Liver (tissue), 9 donors: Measurements from ENCODE around the gene HSPA12A. TPM values are rescaled to one million over a fixed set of nuclear protein-coding genes. Genes with fewer than 3 reads are reported as not detected.

ENCODE experiments used
- DNase-seq: peaks from one replicate; pipeline ENCODE4 v3.0.0-alpha.2; 2017; ENCODE audit warnings: low spot score
- H3K27ac ChIP-seq, 2 donors: one replicate each; pipeline ENCODE4 v1.7.0; 2013; ENCODE audit warnings: inconsistent platforms in 2 of 2, low read length in 2 of 2, control low read depth in 1 of 2, low read depth in 1 of 2, mild to moderate bottlenecking in 1 of 2
- H3K27me3 ChIP-seq, 4 donors: one replicate each; pipeline versions ENCODE4 v1.6.1 to v1.7.0; 2013; ENCODE audit warnings: low read length in 3 of 4, inconsistent platforms in 1 of 4, mild to moderate bottlenecking in 1 of 4, moderate library complexity in 1 of 4; ENCODE audit not compliant: control insufficient read depth in 4 of 4, insufficient read depth in 4 of 4
- H3K36me3 ChIP-seq, 4 donors: one replicate each; pipeline versions ENCODE4 v1.6.1 to v1.7.0; 2013; ENCODE audit warnings: low read length in 3 of 4, mild to moderate bottlenecking in 3 of 4, low read depth in 1 of 4, moderate library complexity in 1 of 4; ENCODE audit not compliant: control insufficient read depth in 4 of 4, insufficient read depth in 3 of 4
- H3K4me1 ChIP-seq, 4 donors: one replicate each; pipeline versions ENCODE4 v1.6.1 to v1.7.0; 2013; ENCODE audit warnings: low read length in 3 of 4, mild to moderate bottlenecking in 3 of 4, moderate library complexity in 1 of 4; ENCODE audit not compliant: control insufficient read depth in 4 of 4, insufficient read depth in 4 of 4
- H3K4me3 ChIP-seq, 3 donors: one replicate each; pipeline versions ENCODE4 v1.6.1 to v1.7.0; 2013; ENCODE audit warnings: low read length in 3 of 3, control low read depth in 1 of 3, low read depth in 1 of 3, mild to moderate bottlenecking in 1 of 3
- H3K9ac ChIP-seq, 2 donors: one replicate each; pipeline ENCODE4 v1.7.0; 2013; ENCODE audit warnings: low read length in 2 of 2, mild to moderate bottlenecking in 2 of 2, moderate library complexity in 2 of 2, control low read depth in 1 of 2, low read depth in 1 of 2
- H3K9me3 ChIP-seq, 4 donors: one replicate each; pipeline versions ENCODE4 v1.6.1 to v1.7.0; 2013; ENCODE audit warnings: low read length in 3 of 4; ENCODE audit not compliant: control insufficient read depth in 4 of 4
- FOXA1 ChIP-seq: IDR thresholded peaks from 2 replicates; pipeline ENCODE4 v1.6.1; 2016; ENCODE audit warnings: antibody characterized with exemption
- GABPA ChIP-seq, 2 donors: IDR thresholded peaks in 1 of 2; conservative IDR thresholded peaks in 1 of 2; 2 replicates each; pipeline ENCODE4 v1.6.1; 2016; ENCODE audit warnings: antibody characterized with exemption in 2 of 2, mild to moderate bottlenecking in 1 of 2, moderate library complexity in 1 of 2
- HNF4A ChIP-seq, 2 donors: conservative IDR thresholded peaks; 2 replicates each; pipeline ENCODE4 v1.6.1; 2016; ENCODE audit warnings: antibody characterized with exemption in 2 of 2, mild to moderate bottlenecking in 2 of 2
- HNF4G ChIP-seq: IDR thresholded peaks from 2 replicates; pipeline ENCODE4 v1.6.1; 2016; ENCODE audit warnings: antibody characterized with exemption
- JUND ChIP-seq, 2 donors: IDR thresholded peaks; 2 replicates each; pipeline ENCODE4 v1.6.1; 2016; ENCODE audit warnings: antibody characterized with exemption in 2 of 2
- RAD21 ChIP-seq, 2 donors: IDR thresholded peaks; 2 replicates each; pipeline ENCODE4 v1.6.1; 2016; ENCODE audit warnings: antibody characterized with exemption in 2 of 2, mild to moderate bottlenecking in 2 of 2
- RXRA ChIP-seq, 2 donors: IDR thresholded peaks; 2 replicates each; pipeline ENCODE4 v1.6.1; 2017 to 2018; ENCODE audit warnings: antibody characterized with exemption in 2 of 2, mild to moderate bottlenecking in 1 of 2
- SP1 ChIP-seq: IDR thresholded peaks from 2 replicates; pipeline ENCODE4 v1.6.1; 2018; ENCODE audit warnings: antibody characterized with exemption, mild to moderate bottlenecking
- TAF1 ChIP-seq: conservative IDR thresholded peaks from 2 replicates; pipeline ENCODE4 v1.6.1; 2016; ENCODE audit warnings: antibody characterized with exemption, mild to moderate bottlenecking
- YY1 ChIP-seq: IDR thresholded peaks from 2 replicates; pipeline ENCODE4 v1.6.1; 2016; ENCODE audit warnings: antibody characterized with exemption, mild to moderate bottlenecking
- ZBTB33 ChIP-seq: IDR thresholded peaks from 2 replicates; pipeline ENCODE4 v1.6.1; 2016; ENCODE audit warnings: antibody characterized with exemption
- WGBS: extraction: QIAGEN DNeasy Blood & Tissue Kit; methylation state at CpG from one replicate; pipeline ENCODE4 v1.1.7; 2013; 5-methylcytosine and 5-hydroxymethylcytosine counted together
- polyA plus RNA-seq, 2 donors: library from polyadenylated mRNA; stranded (reverse) in 1 of 2; unstranded in 1 of 2; fragments of 200-250 nt in 1 of 2; fragments of >200 nt in 1 of 2; fragmentation: Nextera tagmentation in 1 of 2; extraction: Ambion mirVana in 1 of 2; gene quantifications; one replicate each; pipeline versions ENCODE4 v1.2.1 to v1.2.3, GENCODE V29; 2013 to 2015
- total RNA-seq, 2 donors: library from RNA; depleted of rRNA; stranded (reverse); fragments of >200 nt; gene quantifications; one replicate each; pipeline ENCODE4 v1.2.3, GENCODE V29; 2014
- TF ChIP-seq, protein P1 (sequence below): IDR thresholded peaks from 2 replicates; pipeline ENCODE4 v1.6.1; 2016; ENCODE audit warnings: antibody characterized with exemption
- TF ChIP-seq, protein P2 (sequence below): IDR thresholded peaks from 2 replicates; pipeline ENCODE4 v1.6.1; 2016; ENCODE audit warnings: antibody characterized with exemption
- donor health status: healthy.
- donor health status: healthy.
- donor health status: healthy.
- donor health status: healthy.
- donor health status: healthy.

HSPA12A gene
- total and polyA plus RNA-seq, 4 donors: 1.3 to 4.5 (median 1.6) TPM

DNA sequence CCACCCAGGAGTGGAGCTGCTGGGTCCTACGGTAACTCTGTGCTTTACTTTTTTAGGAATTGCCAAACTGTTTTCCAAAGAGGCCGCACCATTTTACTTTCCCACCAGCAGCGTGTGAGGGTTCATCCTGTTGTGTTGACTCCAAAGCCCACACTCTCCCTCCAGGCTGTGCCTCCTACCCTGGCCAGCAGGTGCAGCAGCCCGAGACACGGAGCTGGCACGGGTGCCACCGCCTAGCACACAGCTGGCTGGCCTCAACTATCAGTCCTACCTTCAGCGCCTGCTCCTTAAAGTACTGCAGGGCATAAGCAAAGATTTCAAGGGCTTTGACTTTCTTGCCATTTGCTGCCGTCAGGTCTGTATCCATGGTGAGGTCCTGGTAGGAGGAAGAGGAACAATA, 44.0 kb downstream of the HSPA12A start:
- no peaks in the 10 kb centered on the region for H3K36me3 ChIP-seq
- H3K27me3 ChIP-seq: peaks cover 0 to 4% (median 0%) of the 10 kb centered on the region in 4 donors
- DNase-seq: no peak
- H3K4me1 ChIP-seq: peaks cover 0 to 4% (median 0%) of the 10 kb centered on the region in 4 donors
- no peak overlapping the region for H3K4me3 ChIP-seq
- H3K9me3 ChIP-seq: no peaks in the 10 kb centered on the region
- no peak overlapping the region for H3K27ac ChIP-seq
- 87% methylated on average over 9 of the region's 9 CpGs for WGBS
- H3K9ac ChIP-seq: no peak overlapping the region
- TF ChIP-seq, protein P1, sequence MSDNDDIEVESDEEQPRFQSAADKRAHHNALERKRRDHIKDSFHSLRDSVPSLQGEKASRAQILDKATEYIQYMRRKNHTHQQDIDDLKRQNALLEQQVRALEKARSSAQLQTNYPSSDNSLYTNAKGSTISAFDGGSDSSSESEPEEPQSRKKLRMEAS: no peak

GRCh38 chr10:116697816-116698215, 44.5 kb downstream of the HSPA12A start:
- no peak for TF ChIP-seq YY1
- no peak for TF ChIP-seq RAD21 (IDR thresholded peaks at IDR 0.05)
- TF ChIP-seq FOXA1: no peak
- no peak for TF ChIP-seq RXRA (IDR thresholded peaks at IDR 0.05)
- TF ChIP-seq HNF4G: no peak
- no peak for TF ChIP-seq ZBTB33
- Histone ChIP-seq H3K36me3 (no peaks in the 10 kb centered on the region), H3K9me3 (no peaks in the 10 kb centered on the region), H3K4me1 (peaks cover 0 to 4% (median 0%) of the 10 kb centered on the region in 4 donors), H3K9ac (no peak overlapping the region), H3K27me3 (peaks cover 0 to 4% (median 0%) of the 10 kb centered on the region in 4 donors), H3K27ac (no peak overlapping the region), H3K4me3 (no peak overlapping the region)
- WGBS: 77% methylated on average over 7 of the region's 7 CpGs
- no peak for DNase-seq

DNA sequence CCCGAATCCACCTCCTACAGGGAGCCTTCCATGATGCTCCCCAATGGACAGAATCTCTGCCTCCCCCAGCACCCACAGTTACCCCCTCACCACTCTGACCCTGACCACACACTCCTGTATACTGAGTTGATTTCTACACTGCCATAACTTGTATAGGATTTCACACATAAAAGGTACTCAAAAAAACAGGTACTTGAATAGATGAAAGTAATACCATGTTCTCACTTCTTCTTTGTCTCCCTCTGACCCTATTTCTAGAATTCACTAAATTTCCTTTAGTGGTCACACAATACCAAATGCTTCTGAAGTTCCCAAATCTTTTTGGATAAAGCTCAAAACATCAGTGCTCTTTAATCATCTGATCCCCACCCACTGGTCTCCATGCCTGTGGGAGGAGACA, 45.4 kb downstream of the HSPA12A start:
- peaks cover 0 to 4% (median 0%) of the 10 kb centered on the region in 4 donors for H3K27me3 ChIP-seq
- H3K27ac ChIP-seq: no peak overlapping the region
- no peak overlapping the region for H3K4me3 ChIP-seq
- H3K36me3 ChIP-seq: no peaks in the 10 kb centered on the region
- H3K9me3 ChIP-seq: no peaks in the 10 kb centered on the region
- H3K4me1 ChIP-seq: peaks cover 0 to 4% (median 0%) of the 10 kb centered on the region in 4 donors
- H3K9ac ChIP-seq: no peak overlapping the region
- no peak for DNase-seq
- no peak for TF ChIP-seq JUND (IDR thresholded peaks at IDR 0.05)
- TF ChIP-seq RXRA (IDR thresholded peaks at IDR 0.05): no peak
- TF ChIP-seq SP1: no peak
- 91% methylated on average over 1 of the region's 1 CpG for WGBS

DNA sequence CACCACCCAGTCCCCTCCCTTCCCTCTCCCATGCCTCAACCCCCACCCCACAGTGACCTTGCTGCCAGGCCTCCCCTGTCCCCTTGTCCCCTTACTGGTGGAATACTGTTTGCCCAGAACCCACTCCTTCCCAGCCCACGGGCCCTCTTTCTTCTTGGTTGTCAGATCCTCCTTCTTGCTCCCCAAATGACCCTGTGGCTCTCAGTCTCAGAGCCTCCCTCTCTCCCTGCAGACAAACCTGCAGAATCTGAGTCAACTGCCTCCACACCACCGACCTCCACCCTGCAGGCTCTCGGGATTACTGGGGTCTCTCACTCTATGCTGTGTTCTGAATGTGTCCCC, 47.5 kb downstream of the HSPA12A start:
- TF ChIP-seq TAF1: no peak
- TF ChIP-seq GABPA (IDR thresholded peaks at IDR 0.05 in 1 of 2, conservative IDR thresholded peaks at IDR 0.05 in 1 of 2): no peak
- TF ChIP-seq, protein P2, sequence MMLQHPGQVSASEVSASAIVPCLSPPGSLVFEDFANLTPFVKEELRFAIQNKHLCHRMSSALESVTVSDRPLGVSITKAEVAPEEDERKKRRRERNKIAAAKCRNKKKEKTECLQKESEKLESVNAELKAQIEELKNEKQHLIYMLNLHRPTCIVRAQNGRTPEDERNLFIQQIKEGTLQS: no peak
- no peak for TF ChIP-seq HNF4A (conservative IDR thresholded peaks at IDR 0.05)
- TF ChIP-seq ZBTB33: no peak
- 79% methylated on average over 3 of the region's 3 CpGs for WGBS
- Histone ChIP-seq H3K36me3 (no peaks in the 10 kb centered on the region), H3K4me1 (peaks cover 0 to 4% (median under 1%) of the 10 kb centered on the region in 4 donors), H3K27ac (no peak overlapping the region), H3K27me3 (no peaks in the 10 kb centered on the region), H3K9me3 (no peaks in the 10 kb centered on the region), H3K9ac (no peak overlapping the region), H3K4me3 (no peak overlapping the region)
- no peak for DNase-seq
